Osteoblast (primary cell): ENCODE data around the gene HDGFL2. TPM values are rescaled to one million over a fixed set of nuclear protein-coding genes. Genes with fewer than 3 reads are reported as not detected.

Source experiments
- DNase-seq: peaks from one replicate; pipeline ENCODE4 v3.0.0; 2011; ENCODE audit warnings: low spot score, mixed read lengths; ENCODE audit not compliant: insufficient read length; ENCODE audit errors: missing footprints
- H2AFZ ChIP-seq: 2 replicates; pipeline ENCODE4 v1.6.0; 2011; ENCODE audit warnings: mild to moderate bottlenecking, low read length
- H3K27ac ChIP-seq: 2 replicates; pipeline ENCODE4 v1.5.1; 2011; ENCODE audit warnings: mild to moderate bottlenecking, low read depth, low read length, moderate library complexity
- H3K27me3 ChIP-seq: 2 replicates; pipeline ENCODE4 v1.6.0; 2012; ENCODE audit warnings: mild to moderate bottlenecking, control low read depth, inconsistent platforms, low read length, moderate library complexity; ENCODE audit not compliant: insufficient read depth
- H3K36me3 ChIP-seq: 2 replicates; pipeline ENCODE4 v1.5.1; 2011; ENCODE audit warnings: mild to moderate bottlenecking, low read length, control low read depth, moderate library complexity; ENCODE audit not compliant: insufficient read depth
- H3K4me1 ChIP-seq: 2 replicates; pipeline ENCODE4 v1.5.1; 2011; ENCODE audit warnings: mild to moderate bottlenecking, low read length, control low read depth, moderate library complexity; ENCODE audit not compliant: insufficient read depth
- H3K4me2 ChIP-seq: 2 replicates; pipeline ENCODE4 v1.6.0; 2011; ENCODE audit warnings: mild to moderate bottlenecking, low read length; ENCODE audit not compliant: insufficient read depth
- H3K4me3 ChIP-seq: fragments of 200-600 bp; sonication (generic); 3 replicates; pipeline ENCODE4 v1.5.1; 2012; ENCODE audit warnings: mild to moderate bottlenecking, low read length, inconsistent platforms; ENCODE audit not compliant: insufficient read depth
- H3K79me2 ChIP-seq: 2 replicates; pipeline ENCODE4 v1.6.0; 2012; ENCODE audit warnings: mild to moderate bottlenecking, low read length, control low read depth, inconsistent platforms; ENCODE audit not compliant: insufficient read depth
- H3K9me3 ChIP-seq: 2 replicates; pipeline ENCODE4 v1.5.1; 2011; ENCODE audit warnings: low read depth, low read length, control low read depth
- H4K20me1 ChIP-seq: 2 replicates; pipeline ENCODE4 v1.6.0; 2012; ENCODE audit warnings: mild to moderate bottlenecking, low read length, control low read depth; ENCODE audit not compliant: insufficient read depth
- total RNA-seq: library from RNA; depleted of rRNA; stranded (reverse); fragments of >200 nt; gene quantifications from 2 replicates; pipeline ENCODE4 v1.2.3, GENCODE V29; 2012
- TF ChIP-seq, protein P1 (sequence below): IDR thresholded peaks from 2 replicates; pipeline ENCODE4 v1.5.1; 2011; ENCODE audit warnings: mild to moderate bottlenecking, low read depth, low read length, moderate library complexity; ENCODE audit errors: extremely low read depth

The HDGFL2 gene
- total RNA-seq, 1 donor: 48.5 TPM

DNA sequence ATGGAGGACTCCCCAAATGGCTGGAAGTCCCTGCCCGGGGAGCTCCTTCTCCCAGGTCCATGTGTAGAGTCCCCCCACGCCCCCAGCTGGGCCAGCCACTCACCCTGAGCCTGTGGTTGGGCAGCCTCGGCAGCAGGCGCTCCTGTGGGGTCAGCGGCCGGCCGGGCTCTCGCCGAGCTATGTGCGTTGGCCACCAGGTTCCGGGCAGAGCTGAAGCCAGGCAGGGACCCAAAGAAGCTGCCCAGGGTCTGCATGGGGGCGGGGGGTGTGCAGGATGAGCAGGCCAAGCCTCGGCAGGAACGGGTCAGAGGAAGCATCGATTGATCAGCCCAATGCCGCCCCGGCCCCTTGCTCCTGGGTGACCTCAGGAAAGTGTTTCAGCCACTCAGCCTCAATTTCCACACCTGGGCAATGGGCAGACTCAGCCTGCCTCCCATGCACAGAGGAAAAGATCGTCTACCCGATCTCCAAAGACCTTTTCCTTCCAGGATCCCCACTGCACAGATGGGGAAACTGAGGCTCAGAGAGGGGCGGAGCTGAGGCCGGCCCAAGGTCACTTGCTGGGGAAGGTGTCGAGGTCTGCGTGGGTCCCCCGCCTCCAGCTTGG, 45.5 kb downstream of the HDGFL2 start:
- TF ChIP-seq, protein P1, sequence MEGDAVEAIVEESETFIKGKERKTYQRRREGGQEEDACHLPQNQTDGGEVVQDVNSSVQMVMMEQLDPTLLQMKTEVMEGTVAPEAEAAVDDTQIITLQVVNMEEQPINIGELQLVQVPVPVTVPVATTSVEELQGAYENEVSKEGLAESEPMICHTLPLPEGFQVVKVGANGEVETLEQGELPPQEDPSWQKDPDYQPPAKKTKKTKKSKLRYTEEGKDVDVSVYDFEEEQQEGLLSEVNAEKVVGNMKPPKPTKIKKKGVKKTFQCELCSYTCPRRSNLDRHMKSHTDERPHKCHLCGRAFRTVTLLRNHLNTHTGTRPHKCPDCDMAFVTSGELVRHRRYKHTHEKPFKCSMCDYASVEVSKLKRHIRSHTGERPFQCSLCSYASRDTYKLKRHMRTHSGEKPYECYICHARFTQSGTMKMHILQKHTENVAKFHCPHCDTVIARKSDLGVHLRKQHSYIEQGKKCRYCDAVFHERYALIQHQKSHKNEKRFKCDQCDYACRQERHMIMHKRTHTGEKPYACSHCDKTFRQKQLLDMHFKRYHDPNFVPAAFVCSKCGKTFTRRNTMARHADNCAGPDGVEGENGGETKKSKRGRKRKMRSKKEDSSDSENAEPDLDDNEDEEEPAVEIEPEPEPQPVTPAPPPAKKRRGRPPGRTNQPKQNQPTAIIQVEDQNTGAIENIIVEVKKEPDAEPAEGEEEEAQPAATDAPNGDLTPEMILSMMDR: no peak
- Histone ChIP-seq H3K79me2 (no peaks in the 10 kb centered on the region), H3K4me1 (peaks cover 7% of the 10 kb centered on the region), H3K27ac (no peak overlapping the region), H3K9me3 (no peaks in the 10 kb centered on the region), H3K27me3 (peaks cover 20% of the 10 kb centered on the region), H3K4me2 (no peak overlapping the region), H3K4me3 (no peak overlapping the region), H2AFZ (no peak overlapping the region), H3K36me3 (no peaks in the 10 kb centered on the region), H4K20me1 (no peaks in the 10 kb centered on the region)
- no peak for DNase-seq

DNA sequence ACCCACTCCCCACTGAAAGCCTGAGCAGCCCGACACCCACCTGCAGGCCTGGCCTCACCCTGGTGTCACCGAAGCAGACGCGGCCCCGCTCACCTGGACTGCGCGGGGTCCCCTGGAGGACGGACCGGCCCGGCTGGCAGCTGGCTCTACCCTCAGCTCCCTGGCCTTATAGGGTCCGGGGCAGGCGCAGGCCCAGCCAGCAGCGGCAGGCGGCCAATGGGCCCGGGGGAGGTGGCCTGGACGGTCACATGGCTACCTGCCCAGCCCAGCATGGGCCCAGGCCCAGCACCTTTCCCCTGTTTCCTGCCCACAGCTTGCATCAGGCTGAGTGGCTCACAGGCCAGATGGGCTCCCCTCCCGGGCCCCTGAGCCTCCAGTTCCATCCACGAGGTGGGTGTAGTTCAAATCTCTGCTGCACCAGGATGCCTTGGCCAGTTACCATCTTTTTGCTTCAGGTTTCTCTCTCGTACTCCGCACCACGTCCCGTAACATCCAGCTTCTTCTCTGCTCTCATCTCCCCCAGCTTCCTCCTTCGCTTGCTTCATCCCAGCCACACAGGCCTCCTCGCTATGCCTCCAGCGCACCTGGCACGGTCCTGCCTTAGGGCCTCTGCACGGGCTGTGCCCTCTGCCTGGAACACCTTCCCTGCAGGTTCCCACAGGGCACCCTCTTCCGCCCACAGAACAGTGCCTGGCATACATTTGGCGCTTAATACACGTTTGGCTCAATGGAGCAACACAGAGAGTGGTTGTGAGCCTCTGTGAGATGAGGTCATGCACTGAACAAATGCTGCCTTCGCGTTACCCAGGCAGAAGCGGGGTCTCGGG, 46.5 kb downstream of the HDGFL2 start, which contains the start of gene PLIN4:
PLIN4 (minus strand) TSS at position 142 of the 827 bp plus-strand sequence. CDS start 214 bp downstream, outside the sequence.
- Histone ChIP-seq H2AFZ (peak within 1 kb of the TSS; percentile 15), H3K27me3 (peaks cover 20% of the 10 kb centered on the region), H3K4me1 (peaks cover 7% of the 10 kb centered on the region), H4K20me1 (no peaks in the 10 kb centered on the region), H3K4me3 (no peak within 1 kb of the TSS), H3K27ac (no peak within 1 kb of the TSS), H3K79me2 (no peaks in the 10 kb centered on the region), H3K36me3 (no peaks in the 10 kb centered on the region), H3K4me2 (peak within 1 kb of the TSS; percentile 2), H3K9me3 (no peaks in the 10 kb centered on the region)
- TF ChIP-seq, protein P1: no peak
- DNase-seq: peak; percentile 95

DNA sequence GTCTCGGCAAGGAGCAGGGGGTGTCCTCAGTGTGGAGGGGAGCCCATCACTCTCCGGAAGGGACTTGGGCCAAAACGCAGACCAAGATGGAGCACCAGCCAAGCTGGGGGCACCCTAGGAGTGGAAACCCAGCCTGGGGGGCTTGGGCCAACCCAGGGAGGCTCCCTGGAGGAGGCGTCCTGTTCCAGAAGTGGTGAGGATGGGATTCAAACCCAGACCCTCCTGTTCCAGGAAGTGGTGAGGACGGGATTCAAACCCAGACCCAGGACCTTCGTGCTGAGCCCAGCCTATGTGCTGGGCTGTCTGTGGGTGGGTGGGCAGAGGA, 47.0 kb downstream of the HDGFL2 start:
- H3K4me2 ChIP-seq: no peak overlapping the region
- H3K27ac ChIP-seq: no peak overlapping the region
- no peak overlapping the region for H3K4me3 ChIP-seq
- no peak overlapping the region for H2AFZ ChIP-seq
- H3K79me2 ChIP-seq: no peaks in the 10 kb centered on the region
- DNase-seq: no peak
- H3K4me1 ChIP-seq: peaks cover 7% of the 10 kb centered on the region
- no peaks in the 10 kb centered on the region for H3K36me3 ChIP-seq
- TF ChIP-seq, protein P1: no peak
- H4K20me1 ChIP-seq: no peaks in the 10 kb centered on the region
- H3K9me3 ChIP-seq: no peaks in the 10 kb centered on the region
- peaks cover 20% of the 10 kb centered on the region for H3K27me3 ChIP-seq
